GM12874 (cell line): ENCODE results near the gene UHRF2.

Experiments used
- CTCF ChIP-seq: IDR thresholded peaks from 2 replicates; pipeline ENCODE4 v1.5.1; 2011; ENCODE audit warnings: low read depth, mild to moderate bottlenecking, control low read depth, low read length, moderate library complexity; ENCODE audit not compliant: insufficient read depth

Gene UHRF2

GRCh38 chr9:6449086-6449485 lies 36.1 kb downstream of the UHRF2 start:
- no peak for TF ChIP-seq CTCF

GRCh38 chr9:6449645-6450044 lies 36.6 kb downstream of the UHRF2 start:
- no peak for TF ChIP-seq CTCF

GRCh38 chr9:6450641-6451375 lies 37.8 kb downstream of the UHRF2 start:
- no peak for TF ChIP-seq CTCF

- no peak for TF ChIP-seq CTCF
These were observed 46.7 kb downstream of the UHRF2 start for GRCh38 chr9:6459718-6460117.

GRCh38 chr9:6460189-6460768 lies 47.3 kb downstream of the UHRF2 start:
- no peak for TF ChIP-seq CTCF

- TF ChIP-seq CTCF: no peak
These were observed 48.6 kb downstream of the UHRF2 start for GRCh38 chr9:6461619-6462018.

- TF ChIP-seq CTCF: no peak
These were observed 54.1 kb downstream of the UHRF2 start for GRCh38 chr9:6467006-6467625.
